T-cell (primary cell): ENCODE results near the gene ACRV1. TPM values are rescaled to one million over a fixed set of nuclear protein-coding genes. Genes with fewer than 3 reads are reported as not detected.

Experiments
- ATAC-seq, 4 experiments: fragments of 200-7000 bp in 3 of 4; fragments of 150-1000 bp in 1 of 4; cut with Tn5 transposase; replicated peaks in 1 of 4; 1 replicate in 3 of 4; 2 replicates in 1 of 4; pipeline ENCODE4 v1.10.0; 2021; ENCODE audit warnings: moderate library complexity in 3 of 4, mild to moderate bottlenecking in 2 of 4, moderate number of reproducible peaks in 1 of 4
- CTCF ChIA-PET, 2 donors: fragments of 300-600 bp; sonication (Branson Sonifier 250); formaldehyde crosslinking; loops; one replicate each; lab custom pipeline; 2022; ENCODE audit warnings: antibody characterized with exemption in 2 of 2; lab: Charles Lee
- POLR2A ChIA-PET, 2 donors: fragments of 300-600 bp; sonication (Branson Sonifier 250); formaldehyde crosslinking; loops; one replicate each; lab custom pipeline; 2022; ENCODE audit warnings: antibody characterized with exemption in 2 of 2; lab: Charles Lee
- DNase-seq, 35 experiments: peaks; one replicate each; pipeline versions ENCODE4 v3.0.0 to v3.0.0-alpha.2; 2013 to 2023
- H3K27ac ChIP-seq: one replicate; pipeline ENCODE4 v1.5.1; 2013; ENCODE audit warnings: low read length
- H3K27me3 ChIP-seq, 2 experiments: replicated peaks in 1 of 2; 1 replicate in 1 of 2; 2 replicates in 1 of 2; pipeline versions ENCODE4 v1.6.1 to v1.7.0; 2013; ENCODE audit warnings: low read length in 1 of 2, mixed read lengths in 1 of 2; ENCODE audit not compliant: control insufficient read depth in 2 of 2, insufficient read depth in 2 of 2; ENCODE audit errors: extremely low read depth in 1 of 2
- H3K36me3 ChIP-seq, 2 donors: 1 replicate in 1 of 2; 2 replicates in 1 of 2; pipeline versions ENCODE4 v1.6.1 to v1.7.0; 2013; ENCODE audit warnings: low read length in 1 of 2; ENCODE audit not compliant: control insufficient read depth in 2 of 2, insufficient read depth in 1 of 2; ENCODE audit errors: extremely low read depth in 1 of 2
- H3K4me1 ChIP-seq, 2 experiments: 1 replicate in 1 of 2; 2 replicates in 1 of 2; pipeline versions ENCODE4 v1.6.1 to v1.7.0; 2013; ENCODE audit warnings: low read length in 2 of 2, mixed read lengths in 1 of 2; ENCODE audit not compliant: insufficient read depth in 2 of 2, control insufficient read depth in 1 of 2; ENCODE audit errors: extremely low read depth in 1 of 2
- H3K4me3 ChIP-seq, 2 donors: 1 replicate in 1 of 2; 2 replicates in 1 of 2; pipeline versions ENCODE4 v1.5.1 to v1.7.0; 2013; ENCODE audit warnings: mild to moderate bottlenecking in 2 of 2, low read length in 1 of 2, moderate library complexity in 1 of 2; ENCODE audit not compliant: control insufficient read depth in 1 of 2; ENCODE audit errors: extremely low read depth in 1 of 2
- H3K9me3 ChIP-seq: 2 replicates; pipeline ENCODE4 v1.7.0; 2013
- H3K27ac Mint-ChIP-seq, 2 donors: one replicate each; pipeline ENCODE4 v1.8.0; 2020 to 2021; ENCODE audit warnings: mild to moderate bottlenecking in 2 of 2, mixed read lengths in 2 of 2
- H3K27me3 Mint-ChIP-seq, 2 donors: one replicate each; pipeline ENCODE4 v1.8.0; 2021 to 2022; ENCODE audit warnings: mixed read lengths in 2 of 2
- H3K36me3 Mint-ChIP-seq: one replicate; pipeline ENCODE4 v1.8.0; 2021; ENCODE audit warnings: mixed read lengths
- H3K4me1 Mint-ChIP-seq, 3 donors: one replicate each; pipeline ENCODE4 v1.8.0; 2020 to 2022; ENCODE audit warnings: mixed read lengths in 3 of 3, mild to moderate bottlenecking in 1 of 3
- H3K4me3 Mint-ChIP-seq, 3 donors: one replicate each; pipeline ENCODE4 v1.8.0; 2020 to 2022; ENCODE audit warnings: mild to moderate bottlenecking in 3 of 3, mixed read lengths in 3 of 3, moderate library complexity in 3 of 3
- H3K9me3 Mint-ChIP-seq, 3 donors: one replicate each; pipeline ENCODE4 v1.8.0; 2020 to 2022; ENCODE audit warnings: mixed read lengths in 3 of 3
- WGBS: methylation state at CpG from one replicate; pipeline ENCODE4 v1.1.5; 2013; ENCODE audit warnings: missing lambda C conversion rate; ENCODE audit not compliant: insufficient coverage; 5-methylcytosine and 5-hydroxymethylcytosine counted together
- total RNA-seq, 35 experiments: library from RNA in 6 of 35; stranded (reverse) in 6 of 35; fragments of 120-200 nt in 1 of 35; gene quantifications; one replicate each; pipeline versions ENCODE4 v1.2.1 to v1.2.4 and lab custom pipeline; 2013 to 2026

Gene ACRV1
- total RNA-seq, 5 donors from 2014 or later (not counting 1 experiment from before 2014, with no cell fraction given): not detected

- DNase-seq (no peak), ATAC-seq (no peak)
- Histone ChIP-seq H3K9me3 (no peaks in the 10 kb centered on the region), H3K4me3 (no peak overlapping the region), H3K4me1 (no peaks in the 10 kb centered on the region), H3K36me3 (no peaks in the 10 kb centered on the region), H3K27me3 (no peaks in the 10 kb centered on the region), H3K27ac (no peak overlapping the region)
- Mint-ChIP-seq H3K9me3 (no peaks in the 10 kb centered on the region), H3K4me1 (no peaks in the 10 kb centered on the region), H3K27ac (no peak overlapping the region), H3K36me3 (no peaks in the 10 kb centered on the region), H3K4me3 (no peak overlapping the region), H3K27me3 (no peaks in the 10 kb centered on the region)
- WGBS: 100% methylated on average over 1 of the region's 1 CpG
- POLR2A ChIA-PET: no interaction called here
- CTCF ChIA-PET: no interaction called here
These were observed 42.3 kb downstream of the ACRV1 start for GRCh38 chr11:125638315-125638714.

GRCh38 chr11:125637840-125638239 is 42.8 kb downstream of the ACRV1 start:
- no peaks in the 10 kb centered on the region for H3K36me3 Mint-ChIP-seq
- ChIA-PET CTCF (no interaction called here), POLR2A (no interaction called here)
- no peak overlapping the region for H3K4me3 ChIP-seq
- H3K9me3 ChIP-seq: no peaks in the 10 kb centered on the region
- H3K4me1 Mint-ChIP-seq: no peaks in the 10 kb centered on the region
- ATAC-seq (no peak), DNase-seq (no peak)
- peaks cover 0 to 2% of the 10 kb centered on the region in 2 experiments for H3K4me1 ChIP-seq
- no peaks in the 10 kb centered on the region for H3K27me3 ChIP-seq
- no peak overlapping the region for H3K4me3 Mint-ChIP-seq
- no peaks in the 10 kb centered on the region for H3K27me3 Mint-ChIP-seq
- no peaks in the 10 kb centered on the region for H3K9me3 Mint-ChIP-seq
- H3K36me3 ChIP-seq: no peaks in the 10 kb centered on the region
- 100% methylated on average over 2 of the region's 3 CpGs for WGBS
- H3K27ac ChIP-seq: no peak overlapping the region
- H3K27ac Mint-ChIP-seq: no peak overlapping the region

DNA sequence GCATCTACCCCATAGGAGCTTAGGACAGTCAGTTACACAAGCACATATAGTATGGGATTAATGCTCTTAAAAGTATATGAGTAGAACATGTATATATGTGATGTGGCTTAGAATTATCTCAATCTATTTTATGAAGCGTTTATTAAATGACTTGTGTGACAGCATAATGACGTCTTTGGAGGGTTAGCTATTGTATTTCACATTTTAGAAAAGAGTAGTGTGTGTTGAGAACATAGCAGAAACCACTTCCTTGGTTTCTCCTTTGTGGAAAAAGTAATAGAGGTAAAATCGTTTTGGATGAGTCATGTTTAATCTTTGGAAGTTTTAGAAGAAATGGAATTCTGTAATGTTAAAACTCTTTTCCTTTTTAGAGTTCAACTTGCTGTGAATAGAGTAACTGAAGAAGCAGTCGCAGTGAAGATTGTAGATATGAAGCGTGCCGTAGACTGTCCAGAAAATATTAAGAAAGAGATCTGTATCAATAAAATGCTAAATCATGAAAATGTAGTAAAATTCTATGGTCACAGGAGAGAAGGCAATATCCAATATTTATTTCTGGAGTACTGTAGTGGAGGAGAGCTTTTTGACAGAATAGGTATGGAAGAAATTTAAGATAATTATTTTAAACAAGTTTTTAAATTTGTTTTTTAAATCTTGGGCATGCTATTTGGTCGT is 53.3 kb downstream of the ACRV1 start:
- Histone ChIP-seq H3K36me3 (no peaks in the 10 kb centered on the region), H3K9me3 (no peaks in the 10 kb centered on the region), H3K4me3 (no peak overlapping the region), H3K27me3 (no peaks in the 10 kb centered on the region), H3K27ac (no peak overlapping the region), H3K4me1 (peaks cover 8 to 21% of the 10 kb centered on the region in 2 experiments)
- POLR2A ChIA-PET: interaction anchor here (0.6 kb wide), 2 partner anchors 35 to 58 kb away, joined by 3 to 5 read pairs; partner anchors contain the start of gene EI24 (in 1 of the 2)
- WGBS: 87% methylated on average over 3 of the region's 7 CpGs
- DNase-seq: no peak
- H3K4me1 Mint-ChIP-seq: peaks cover 20 to 27% (median 20%) of the 10 kb centered on the region in 3 donors
- CTCF ChIA-PET: interaction anchor here (0.7 to 1.2 kb wide), 2 partner anchors 53 to 58 kb away, joined by 3 read pairs; partner anchors contain the start of genes ACRV1 (in 1 of the 2) and EI24 (in 1 of the 2)
- H3K36me3 Mint-ChIP-seq: no peaks in the 10 kb centered on the region
- H3K27ac Mint-ChIP-seq: peak overlapping the region in 1 of 2 donors; percentile 55
- no peak for ATAC-seq
- no peaks in the 10 kb centered on the region for H3K27me3 Mint-ChIP-seq
- peak overlapping the region; percentile 92 to 99 (median 93) for H3K4me3 Mint-ChIP-seq
- no peaks in the 10 kb centered on the region for H3K9me3 Mint-ChIP-seq

DNA sequence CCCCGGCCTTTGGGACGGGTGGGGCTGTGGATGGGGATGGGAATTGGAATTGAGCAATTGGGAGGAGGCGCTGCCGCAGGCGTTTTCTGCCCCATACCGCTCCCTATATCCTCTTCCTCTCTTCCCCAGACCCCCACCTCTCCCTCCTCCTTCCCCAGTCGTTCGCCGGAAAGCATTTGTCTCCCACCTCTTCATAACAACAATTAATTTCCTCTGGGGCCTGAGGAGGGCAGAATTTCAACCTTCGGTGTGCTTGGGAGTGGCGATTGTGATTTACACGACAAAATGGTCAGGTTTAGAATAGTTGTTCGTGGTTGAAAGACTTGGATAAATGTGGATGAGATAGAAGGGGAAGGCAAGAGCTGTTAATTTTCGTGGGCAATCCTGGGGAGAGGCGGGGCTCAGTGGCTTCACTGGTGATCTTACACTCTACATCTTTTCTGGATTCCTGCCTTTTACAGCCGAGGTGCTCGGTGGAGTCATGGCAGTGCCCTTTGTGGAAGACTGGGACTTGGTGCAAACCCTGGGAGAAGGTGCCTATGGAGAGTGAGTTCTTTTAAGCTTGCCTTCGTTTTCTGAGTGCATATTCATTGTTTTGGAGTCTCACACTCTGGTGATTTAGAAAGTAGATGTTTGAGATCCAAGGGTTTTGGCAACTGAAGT is 54.2 kb downstream of the ACRV1 start:
- Mint-ChIP-seq H3K36me3 (peaks cover 5% of the 10 kb centered on the region), H3K9me3 (no peaks in the 10 kb centered on the region), H3K27me3 (no peaks in the 10 kb centered on the region), H3K4me1 (peaks cover 20 to 25% (median 20%) of the 10 kb centered on the region in 3 donors), H3K4me3 (peak overlapping the region; percentile 92 to 99 (median 93)), H3K27ac (peak overlapping the region; percentile 58 to 97)
- Histone ChIP-seq H3K36me3 (peaks cover 0 to 3% of the 10 kb centered on the region in 2 donors), H3K4me1 (peaks cover 5 to 21% of the 10 kb centered on the region in 2 experiments), H3K27me3 (no peaks in the 10 kb centered on the region), H3K27ac (peak overlapping the region; percentile 97), H3K4me3 (peak overlapping the region; percentile 91), H3K9me3 (no peaks in the 10 kb centered on the region)
- ATAC-seq (peak; percentile 19 to 44 (median 36)), DNase-seq (peak in 31 of 35 experiments; percentile 1 to 59 (median 12))
- ChIA-PET CTCF (interaction anchor here (0.6 to 1.9 kb wide), 6 partner anchors 9 to 58 kb away, joined by 3 to 14 read pairs (median 3); partner anchors contain the start of genes ACRV1 (in 1 of the 2), EI24 (in 1 of the 2) and STT3A (in 1 of the 2)), POLR2A (interaction anchor here (0.6 kb wide), 2 partner anchors 34 to 57 kb away, joined by 3 to 5 read pairs; partner anchors contain the start of gene EI24 (in 1 of the 2))
- 17% methylated on average over 1 of the region's 18 CpGs for WGBS

- no peaks in the 10 kb centered on the region for H3K9me3 Mint-ChIP-seq
These were observed 54.9 kb downstream of the ACRV1 start for GRCh38 chr11:125625630-125626287.

More at GRCh38 chr11:125625630-125626287, 54.9 kb downstream of the ACRV1 start:
- Mint-ChIP-seq H3K4me3 (peak overlapping the region; percentile 92 to 99 (median 93)), H3K36me3 (peaks cover 10% of the 10 kb centered on the region), H3K27me3 (no peaks in the 10 kb centered on the region), H3K27ac (peak overlapping the region; percentile 95 to 97), H3K4me1 (peaks cover 20 to 25% (median 20%) of the 10 kb centered on the region in 3 donors)
- DNase-seq (peak; percentile 59 to 87 (median 74)), ATAC-seq (peak; percentile 94 to 95 (median 95))
- Histone ChIP-seq H3K27ac (peak overlapping the region; percentile 97), H3K4me1 (peaks cover 5 to 21% of the 10 kb centered on the region in 2 experiments), H3K36me3 (peaks cover 0 to 10% of the 10 kb centered on the region in 2 donors), H3K27me3 (no peaks in the 10 kb centered on the region), H3K9me3 (no peaks in the 10 kb centered on the region), H3K4me3 (peak overlapping the region; percentile 91)
- under 1% methylated on average over 49 of the region's 51 CpGs for WGBS
- POLR2A ChIA-PET: interaction anchor here (0.6 to 1.2 kb wide), 5 partner anchors 32 to 56 kb away, joined by 3 to 6 read pairs (median 3); partner anchors contain the start of genes EI24 (in 2 of the 2) and STT3A (in 1 of the 2)
- CTCF ChIA-PET: interaction anchor here in 1 of 2 donors (0.8 to 1.9 kb wide), 6 partner anchors 34 to 113 kb away, joined by 3 to 14 read pairs (median 4); partner anchors contain the start of genes EI24 and STT3A
